H1 (cell line): ENCODE measurements around the gene JPH3. TPM values are rescaled to one million over a fixed set of nuclear protein-coding genes. Genes with fewer than 3 reads are reported as not detected.
A peak's percentile ranks its signal among the peaks of the same experiment; 100 is the strongest.

Experiments
- CHD7 ChIP-seq: fragments of 300-600 bp; sonication (generic); IDR thresholded peaks from 2 replicates; pipeline ENCODE4 v1.7.1; 2012; ENCODE audit warnings: low read length, moderate library complexity, mild to moderate bottlenecking, inconsistent platforms; ENCODE audit not compliant: insufficient replicate concordance
- EP300 ChIP-seq, 2 experiments: IDR thresholded peaks; 1 replicate in 1 of 2; 2 replicates in 1 of 2; pipeline ENCODE4 v1.6.1; 2011 to 2012; ENCODE audit warnings: low read depth in 2 of 2, low read length in 2 of 2, mild to moderate bottlenecking in 2 of 2, borderline replicate concordance in 1 of 2, inconsistent platforms in 1 of 2, moderate library complexity in 1 of 2
- FOSL1 ChIP-seq: IDR thresholded peaks from 2 replicates; pipeline ENCODE4 v1.6.1; 2011; ENCODE audit warnings: mild to moderate bottlenecking, low read depth, low read length, moderate library complexity; ENCODE audit not compliant: insufficient read depth
- GABPA ChIP-seq: IDR thresholded peaks from 2 replicates; pipeline ENCODE4 v1.6.1; 2011; ENCODE audit warnings: mild to moderate bottlenecking, low read length, moderate library complexity, borderline replicate concordance; ENCODE audit not compliant: insufficient read depth
- PHF8 ChIP-seq: fragments of 200-600 bp; sonication (generic); conservative IDR thresholded peaks from 2 replicates; pipeline ENCODE4 v1.7.1; 2012; ENCODE audit warnings: low read depth, mild to moderate bottlenecking, inconsistent platforms, low read length, moderate library complexity
- POLR2AphosphoS5 ChIP-seq: IDR thresholded peaks from 2 replicates; pipeline ENCODE4 v1.6.1; 2011; ENCODE audit warnings: low read depth, low read length
- RNF2 ChIP-seq: fragments of 200-900, 300-1000 bp; sonication (generic); IDR thresholded peaks from 2 replicates; pipeline ENCODE4 v1.7.1; 2016; ENCODE audit warnings: borderline replicate concordance, low read depth, mild to moderate bottlenecking, antibody characterized with exemption, low read length; ENCODE audit not compliant: poor library complexity, severe bottlenecking; ENCODE audit errors: missing control alignments
- RXRA ChIP-seq: IDR thresholded peaks from 2 replicates; pipeline ENCODE4 v1.6.1; 2011; ENCODE audit warnings: low read depth, mild to moderate bottlenecking, low read length, moderate library complexity; ENCODE audit not compliant: insufficient read depth
- SP2 ChIP-seq: IDR thresholded peaks from 2 replicates; pipeline ENCODE4 v1.6.1; 2012; ENCODE audit warnings: mild to moderate bottlenecking, low read length, inconsistent platforms
- SP4 ChIP-seq: IDR thresholded peaks from 2 replicates; pipeline ENCODE4 v1.6.1; 2012; ENCODE audit warnings: low read length, inconsistent platforms
- TAF7 ChIP-seq: optimal IDR thresholded peaks from 2 replicates; pipeline ENCODE3; 2011; ENCODE audit warnings: low read depth, mild to moderate bottlenecking, inconsistent platforms, low read length, moderate library complexity, borderline replicate concordance
- polyA plus RNA-seq, 7 experiments: library from polyadenylated mRNA; depleted of rRNA in 3 of 7; stranded (reverse) in 5 of 7; unstranded in 2 of 7; fragments of >200 nt in 5 of 7; fragments of 200-250 nt in 2 of 7; gene quantifications; 1 replicate in 5 of 7; 2 replicates in 1 of 7; 4 replicates in 1 of 7; pipeline versions ENCODE4 v1.2.1 to v1.2.3, GENCODE V29; 2011 to 2013; ENCODE audit warnings: missing spikeins in 2 of 7, mixed read lengths in 2 of 7
- total RNA-seq: library from RNA; stranded (reverse); fragmentation: NEBNext Ultra II Directional; extraction: Animal tissue kit (Norgen Biotek cat#: 25700); gene quantifications from 2 replicates; pipeline ENCODE4 v1.2.1, GENCODE V29; 2021

JPH3 gene
- total and polyA plus RNA-seq, 2 of the 8 experiments (the other 6 are each of a cell fraction or from before 2014, with no cell fraction given) = 10.3 to 28.3 TPM

- TF ChIP-seq SP4 (no peak), GABPA (peak; percentile 72; the same call in 1 of the 2 replicates), TAF7 (peak; percentile 9), FOSL1 (no peak), SP2 (no peak), PHF8 (no peak), RXRA (no peak), RNF2 (no peak), EP300 (IDR thresholded peaks at IDR 0.05; ENCODE audit: borderline replicate concordance in 1 of 2, low read depth in 2 of 2, low read length in 2 of 2) (no peak), CHD7 (no peak), POLR2AphosphoS5 (no peak)
Measured at GRCh38 chr16:87661561-87661960, 59.3 kb downstream of the JPH3 start (continued).
